ENCODE measurements around the gene PWWP2B. TPM values are rescaled to one million over a fixed set of nuclear protein-coding genes. Genes with fewer than 3 reads are reported as not detected.

The PWWP2B gene
- total and polyA plus RNA-seq, 9 of the 15 experiments (the other 6 are each of a cell fraction or from before 2014, with no cell fraction given), result 0.07 to 9.2 (median 1.6) TPM; not detected in 1

- TF ChIP-seq CHAMP1 (IDR thresholded peaks at IDR 0.05) (no peak), EWSR1 (IDR thresholded peaks at IDR 0.05; ENCODE audit: borderline replicate concordance, low read depth, partially characterized antibody) (no peak), FOXP4 (CRISPR knock-in tag; IDR thresholded peaks at IDR 0.05; ENCODE audit: borderline replicate concordance) (no peak), NELFE (IDR thresholded peaks at IDR 0.05; ENCODE audit: insufficient read depth, insufficient read length) (no peak), ATF4 (CRISPR knock-in tag; IDR thresholded peaks at IDR 0.05) (no peak), HMGN3 (IDR thresholded peaks at IDR 0.05; ENCODE audit: borderline replicate concordance, extremely low read depth, insufficient read length, low read depth, low read length) (no peak), HNRNPLL (IDR thresholded peaks at IDR 0.05; ENCODE audit: low read depth, low read length, poor library complexity, severe bottlenecking) (no peak), ELK3 (CRISPR knock-in tag; IDR thresholded peaks at IDR 0.05) (no peak), ZFP91 (CRISPR knock-in tag; IDR thresholded peaks at IDR 0.05) (no peak), ZBTB12 (CRISPR knock-in tag; IDR thresholded peaks at IDR 0.05) (no peak), SAFB (IDR thresholded peaks at IDR 0.05; ENCODE audit: borderline replicate concordance, low read depth, low read length) (no peak), ZBTB34 (CRISPR knock-in tag; IDR thresholded peaks at IDR 0.05) (no peak), EP400 (IDR thresholded peaks at IDR 0.05) (no peak; the same call in 1 of the 2 replicates)
Observed at GRCh38 chr10:132397671-132398565, 918 bp downstream of the PWWP2B start (continued).

Data from K562 (cell line).